WTC11 (cell line): ENCODE results near the gene VEGFC. TPM values are rescaled to one million over a fixed set of nuclear protein-coding genes. Genes with fewer than 3 reads are reported as not detected.

ENCODE experiments used
- ATAC-seq: fragments of 200-7000 bp; cut with Tn5 transposase; 2 replicates; pipeline ENCODE4 v1.10.0; 2021; ENCODE audit warnings: mild to moderate bottlenecking, moderate library complexity
- CTCF ChIA-PET: fragments of 300-600 bp; sonication (Branson Sonifier 250); formaldehyde crosslinking; loops from one replicate; lab custom pipeline; 2021; ENCODE audit warnings: antibody characterized with exemption; lab: Charles Lee
- POLR2A ChIA-PET: fragments of 350-600 bp; sonication (Branson Sonifier 250); formaldehyde crosslinking; loops from one replicate; lab custom pipeline; 2021; ENCODE audit warnings: antibody characterized with exemption; lab: Charles Lee
- DNase-seq: peaks from one replicate; pipeline ENCODE4 v3.0.0; 2021; ENCODE audit warnings: low spot score
- H3K27ac Mint-ChIP-seq: 2 replicates; pipeline ENCODE4 v1.8.0; 2021; ENCODE audit warnings: mixed read lengths
- H3K27me3 Mint-ChIP-seq: 2 replicates; pipeline ENCODE4 v1.8.0; 2021; ENCODE audit warnings: low read depth, mild to moderate bottlenecking, moderate library complexity, mixed read lengths
- H3K36me3 Mint-ChIP-seq: 2 replicates; pipeline ENCODE4 v1.8.0; 2021; ENCODE audit warnings: mixed read lengths
- H3K4me1 Mint-ChIP-seq: 2 replicates; pipeline ENCODE4 v1.8.0; 2022; ENCODE audit warnings: mixed read lengths
- H3K4me3 Mint-ChIP-seq: 2 replicates; pipeline ENCODE4 v1.8.0; 2021; ENCODE audit warnings: mild to moderate bottlenecking, moderate library complexity, mixed read lengths
- H3K9me3 Mint-ChIP-seq: 2 replicates; pipeline ENCODE4 v1.8.0; 2021; ENCODE audit warnings: mixed read lengths
- EMX1 ChIP-seq: fragments of 250-450 bp; sonication (Bioruptor Pico); IDR thresholded peaks from 2 replicates; pipeline ENCODE4 v1.8.0; 2021; ENCODE audit warnings: mild to moderate bottlenecking
- ERG ChIP-seq: fragments of 250-450 bp; sonication (Bioruptor Pico); IDR thresholded peaks from 2 replicates; pipeline ENCODE4 v1.8.0; 2021; ENCODE audit warnings: mild to moderate bottlenecking
- FOXK1 ChIP-seq: sonication (generic); formaldehyde crosslinking; IDR thresholded peaks from 2 replicates; pipeline ENCODE4 v1.8.0; 2022; ENCODE audit warnings: mild to moderate bottlenecking, moderate library complexity, missing genetic modification reagents
- JAZF1 ChIP-seq: fragments of 250-450 bp; sonication (Bioruptor Pico); IDR thresholded peaks from 2 replicates; pipeline ENCODE4 v1.9.0; 2021; ENCODE audit warnings: moderate library complexity, mild to moderate bottlenecking, inconsistent platforms
- KAT7 ChIP-seq: sonication (generic); formaldehyde crosslinking; IDR thresholded peaks from 2 replicates; pipeline ENCODE4 v1.8.1; 2023; ENCODE audit warnings: missing genetic modification reagents, mild to moderate bottlenecking, borderline replicate concordance
- NFATC4 ChIP-seq: fragments of 250-450 bp; sonication (Bioruptor Pico); IDR thresholded peaks from 2 replicates; pipeline ENCODE4 v1.9.0; 2021; ENCODE audit warnings: mild to moderate bottlenecking
- NR1H2 ChIP-seq: sonication (generic); formaldehyde crosslinking; IDR thresholded peaks from 2 replicates; pipeline ENCODE4 v1.9.0; 2021; ENCODE audit warnings: mild to moderate bottlenecking, moderate library complexity, missing genetic modification reagents
- OVOL2 ChIP-seq: fragments of 250-450 bp; sonication (Bioruptor Pico); IDR thresholded peaks from 2 replicates; pipeline ENCODE4 v1.9.0; 2021; ENCODE audit warnings: mild to moderate bottlenecking, borderline replicate concordance
- RORB ChIP-seq: fragments of 250-450 bp; sonication (Bioruptor Pico); IDR thresholded peaks from 2 replicates; pipeline ENCODE4 v1.9.0; 2021; ENCODE audit warnings: mild to moderate bottlenecking
- SOX15 ChIP-seq: fragments of 250-450 bp; sonication (Bioruptor Pico); IDR thresholded peaks from 2 replicates; pipeline ENCODE4 v1.9.0; 2021; ENCODE audit warnings: mild to moderate bottlenecking
- SP1 ChIP-seq: sonication (generic); formaldehyde crosslinking; conservative IDR thresholded peaks from 2 replicates; pipeline ENCODE4 v1.8.1; 2022; ENCODE audit warnings: missing genetic modification reagents
- STAT6 ChIP-seq: sonication (generic); formaldehyde crosslinking; conservative IDR thresholded peaks from 2 replicates; pipeline ENCODE4 v1.8.1; 2023; ENCODE audit warnings: mild to moderate bottlenecking, low read depth, missing genetic modification reagents, moderate library complexity
- ZBTB43 ChIP-seq: sonication (generic); formaldehyde crosslinking; IDR thresholded peaks from 2 replicates; pipeline ENCODE4 v1.8.1; 2023; ENCODE audit warnings: mild to moderate bottlenecking, missing genetic modification reagents
- ZNF219 ChIP-seq: sonication (generic); formaldehyde crosslinking; IDR thresholded peaks from 2 replicates; pipeline ENCODE4 v1.8.0; 2023; ENCODE audit warnings: missing genetic modification reagents, mild to moderate bottlenecking, borderline replicate concordance
- ZNF263 ChIP-seq: sonication (generic); formaldehyde crosslinking; IDR thresholded peaks from 2 replicates; pipeline ENCODE4 v1.8.1; 2022; ENCODE audit warnings: low read depth, mild to moderate bottlenecking, moderate library complexity, missing genetic modification reagents
- ZNF423 ChIP-seq: fragments of 250-450 bp; sonication (Bioruptor Pico); IDR thresholded peaks from 2 replicates; pipeline ENCODE4 v2.1.2; 2022; ENCODE audit warnings: mild to moderate bottlenecking, moderate library complexity
- ZSCAN18 ChIP-seq: fragments of 250-450 bp; sonication (Bioruptor Pico); IDR thresholded peaks from 2 replicates; pipeline ENCODE4 v2.1.2; 2022; ENCODE audit warnings: mild to moderate bottlenecking, moderate library complexity
- total RNA-seq: library from RNA; stranded (reverse); gene quantifications from 3 replicates; pipeline ENCODE4 v1.2.3, GENCODE V29; 2021
- TF ChIP-seq, protein P1 (sequence below): sonication (generic); formaldehyde crosslinking; IDR thresholded peaks from 2 replicates; pipeline ENCODE4 v1.8.1; 2022; ENCODE audit warnings: missing genetic modification reagents, borderline replicate concordance
- TF ChIP-seq, protein P2 (sequence below): sonication (generic); formaldehyde crosslinking; IDR thresholded peaks from 2 replicates; pipeline ENCODE4 v1.8.1; 2023; ENCODE audit warnings: mild to moderate bottlenecking, missing genetic modification reagents, moderate library complexity
- TF ChIP-seq, protein P3 (sequence below): sonication (generic); formaldehyde crosslinking; IDR thresholded peaks from 2 replicates; pipeline ENCODE4 v1.8.0; 2022; ENCODE audit warnings: mild to moderate bottlenecking, missing genetic modification reagents
- TF ChIP-seq, protein P4 (sequence below): sonication (generic); formaldehyde crosslinking; IDR thresholded peaks from 2 replicates; pipeline ENCODE4 v1.8.0; 2023; ENCODE audit warnings: missing genetic modification reagents

VEGFC gene
- total RNA-seq, 1 experiment from 2014 or later, result 0.61 TPM

- H3K27ac Mint-ChIP-seq, result no peak overlapping the region
- no peak for TF ChIP-seq JAZF1 (CRISPR knock-in tag)
- TF ChIP-seq, protein P1, sequence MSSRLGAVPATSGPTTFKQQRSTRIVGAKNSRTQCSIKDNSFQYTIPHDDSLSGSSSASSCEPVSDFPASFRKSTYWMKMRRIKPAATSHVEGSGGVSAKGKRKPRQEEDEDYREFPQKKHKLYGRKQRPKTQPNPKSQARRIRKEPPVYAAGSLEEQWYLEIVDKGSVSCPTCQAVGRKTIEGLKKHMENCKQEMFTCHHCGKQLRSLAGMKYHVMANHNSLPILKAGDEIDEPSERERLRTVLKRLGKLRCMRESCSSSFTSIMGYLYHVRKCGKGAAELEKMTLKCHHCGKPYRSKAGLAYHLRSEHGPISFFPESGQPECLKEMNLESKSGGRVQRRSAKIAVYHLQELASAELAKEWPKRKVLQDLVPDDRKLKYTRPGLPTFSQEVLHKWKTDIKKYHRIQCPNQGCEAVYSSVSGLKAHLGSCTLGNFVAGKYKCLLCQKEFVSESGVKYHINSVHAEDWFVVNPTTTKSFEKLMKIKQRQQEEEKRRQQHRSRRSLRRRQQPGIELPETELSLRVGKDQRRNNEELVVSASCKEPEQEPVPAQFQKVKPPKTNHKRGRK (CRISPR knock-in tag), result no peak
- TF ChIP-seq ZBTB43 (CRISPR knock-in tag), result no peak
- TF ChIP-seq ERG (CRISPR knock-in tag), result no peak
- TF ChIP-seq SP1, result no peak
- TF ChIP-seq, protein P2, sequence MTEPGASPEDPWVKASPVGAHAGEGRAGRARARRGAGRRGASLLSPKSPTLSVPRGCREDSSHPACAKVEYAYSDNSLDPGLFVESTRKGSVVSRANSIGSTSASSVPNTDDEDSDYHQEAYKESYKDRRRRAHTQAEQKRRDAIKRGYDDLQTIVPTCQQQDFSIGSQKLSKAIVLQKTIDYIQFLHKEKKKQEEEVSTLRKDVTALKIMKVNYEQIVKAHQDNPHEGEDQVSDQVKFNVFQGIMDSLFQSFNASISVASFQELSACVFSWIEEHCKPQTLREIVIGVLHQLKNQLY (CRISPR knock-in tag), result no peak
- TF ChIP-seq, protein P3, sequence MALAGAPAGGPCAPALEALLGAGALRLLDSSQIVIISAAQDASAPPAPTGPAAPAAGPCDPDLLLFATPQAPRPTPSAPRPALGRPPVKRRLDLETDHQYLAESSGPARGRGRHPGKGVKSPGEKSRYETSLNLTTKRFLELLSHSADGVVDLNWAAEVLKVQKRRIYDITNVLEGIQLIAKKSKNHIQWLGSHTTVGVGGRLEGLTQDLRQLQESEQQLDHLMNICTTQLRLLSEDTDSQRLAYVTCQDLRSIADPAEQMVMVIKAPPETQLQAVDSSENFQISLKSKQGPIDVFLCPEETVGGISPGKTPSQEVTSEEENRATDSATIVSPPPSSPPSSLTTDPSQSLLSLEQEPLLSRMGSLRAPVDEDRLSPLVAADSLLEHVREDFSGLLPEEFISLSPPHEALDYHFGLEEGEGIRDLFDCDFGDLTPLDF (CRISPR knock-in tag), result no peak
- TF ChIP-seq FOXK1 (CRISPR knock-in tag), result no peak
- TF ChIP-seq ZNF423, result no peak
- no peak for TF ChIP-seq NFATC4
- TF ChIP-seq OVOL2 (CRISPR knock-in tag), result no peak
- TF ChIP-seq NR1H2 (CRISPR knock-in tag), result no peak
- TF ChIP-seq ZNF219 (CRISPR knock-in tag), result no peak
- no peak for TF ChIP-seq ZNF263 (CRISPR knock-in tag)
- no peak for TF ChIP-seq KAT7 (CRISPR knock-in tag)
- ATAC-seq, result no peak
- no peaks in the 10 kb centered on the region for H3K36me3 Mint-ChIP-seq
- no peak for DNase-seq
- H3K9me3 Mint-ChIP-seq, result no peaks in the 10 kb centered on the region
- CTCF ChIA-PET, result no interaction called here
- no peaks in the 10 kb centered on the region for H3K27me3 Mint-ChIP-seq
- no peak overlapping the region for H3K4me3 Mint-ChIP-seq
- H3K4me1 Mint-ChIP-seq, result peaks cover 5% of the 10 kb centered on the region
- POLR2A ChIA-PET, result no interaction called here
Observed at GRCh38 chr4:176818531-176818930, 25.8 kb upstream of the VEGFC start.

DNA sequence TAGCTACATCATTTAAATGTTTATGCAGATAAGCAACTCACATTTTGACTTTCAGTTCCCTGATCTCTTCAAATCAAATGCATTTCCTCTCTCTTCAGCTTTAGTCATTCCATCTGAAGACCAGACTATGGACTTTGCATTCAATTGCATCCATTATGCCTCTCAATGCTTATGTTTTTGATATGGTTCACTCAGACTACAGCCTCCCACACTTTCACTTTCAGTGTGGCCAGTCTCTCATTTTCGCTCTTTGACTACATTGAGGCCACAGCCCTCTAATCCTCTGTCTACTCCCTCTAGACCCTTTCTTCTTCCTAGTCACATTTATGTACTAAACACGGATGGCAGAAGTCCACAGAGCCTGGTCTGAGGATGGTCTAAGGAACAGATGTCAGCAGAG is 24.5 kb upstream of the VEGFC start:
- Mint-ChIP-seq H3K27ac (no peak overlapping the region), H3K36me3 (no peaks in the 10 kb centered on the region), H3K9me3 (peaks cover 6% of the 10 kb centered on the region; the same call in 1 of the 2 replicates), H3K4me3 (no peak overlapping the region), H3K27me3 (no peaks in the 10 kb centered on the region), H3K4me1 (peaks cover 5% of the 10 kb centered on the region)
- CTCF ChIA-PET, result no interaction called here
- POLR2A ChIA-PET, result no interaction called here
- DNase-seq, result no peak
- TF ChIP-seq, protein P1 (CRISPR knock-in tag), result no peak
- TF ChIP-seq ZBTB43 (CRISPR knock-in tag) (no peak), ZSCAN18 (CRISPR knock-in tag) (no peak), RORB (CRISPR knock-in tag) (no peak), SOX15 (no peak), STAT6 (CRISPR knock-in tag) (no peak), EMX1 (CRISPR knock-in tag) (no peak), SP1 (no peak), FOXK1 (CRISPR knock-in tag) (no peak)
- TF ChIP-seq, protein P4, sequence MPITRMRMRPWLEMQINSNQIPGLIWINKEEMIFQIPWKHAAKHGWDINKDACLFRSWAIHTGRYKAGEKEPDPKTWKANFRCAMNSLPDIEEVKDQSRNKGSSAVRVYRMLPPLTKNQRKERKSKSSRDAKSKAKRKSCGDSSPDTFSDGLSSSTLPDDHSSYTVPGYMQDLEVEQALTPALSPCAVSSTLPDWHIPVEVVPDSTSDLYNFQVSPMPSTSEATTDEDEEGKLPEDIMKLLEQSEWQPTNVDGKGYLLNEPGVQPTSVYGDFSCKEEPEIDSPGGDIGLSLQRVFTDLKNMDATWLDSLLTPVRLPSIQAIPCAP (CRISPR knock-in tag), result no peak
- no peak for ATAC-seq
